PFSK-1 (cell line): ENCODE results near the gene AGO3.

Experiments
- POLR2AphosphoS5 ChIP-seq: IDR thresholded peaks from 2 replicates; pipeline ENCODE4 v1.6.1; 2012; ENCODE audit warnings: low read depth, mild to moderate bottlenecking, control low read depth, low read length, moderate library complexity
- REST ChIP-seq, 2 experiments: IDR thresholded peaks; 2 replicates each; pipeline versions ENCODE4 v1.6.1 to v1.8.0; 2011 to 2012; ENCODE audit warnings: low read depth in 2 of 2, low read length in 2 of 2, control low read depth in 1 of 2, inconsistent platforms in 1 of 2, mild to moderate bottlenecking in 1 of 2, moderate library complexity in 1 of 2; ENCODE audit not compliant: insufficient read depth in 1 of 2
- SIN3A ChIP-seq: IDR thresholded peaks from 2 replicates; pipeline ENCODE4 v1.6.1; 2012; ENCODE audit warnings: mild to moderate bottlenecking, low read length, moderate library complexity, borderline replicate concordance; ENCODE audit not compliant: insufficient read depth
- TAF1 ChIP-seq: IDR thresholded peaks from 2 replicates; pipeline ENCODE4 v1.6.1; 2012; ENCODE audit warnings: low read length, control low read depth, borderline replicate concordance; ENCODE audit not compliant: insufficient read depth

GRCh38 chr1:35924838-35925237, 6.1 kb upstream of the AGO3 start:
- TF ChIP-seq POLR2AphosphoS5 (no peak), REST (IDR thresholded peaks at IDR 0.05; ENCODE audit: insufficient read depth in 1 of 2, low read depth in 2 of 2, low read length in 2 of 2) (no peak), SIN3A (no peak), TAF1 (no peak)
